ENCODE measurements around the gene SPRR3.
"Not testable (repeated sequence)": the region's sequence is repeated elsewhere in the genome, so short reads cannot be mapped to it uniquely, and the experiment has no call there.

SPRR3 gene

DNA sequence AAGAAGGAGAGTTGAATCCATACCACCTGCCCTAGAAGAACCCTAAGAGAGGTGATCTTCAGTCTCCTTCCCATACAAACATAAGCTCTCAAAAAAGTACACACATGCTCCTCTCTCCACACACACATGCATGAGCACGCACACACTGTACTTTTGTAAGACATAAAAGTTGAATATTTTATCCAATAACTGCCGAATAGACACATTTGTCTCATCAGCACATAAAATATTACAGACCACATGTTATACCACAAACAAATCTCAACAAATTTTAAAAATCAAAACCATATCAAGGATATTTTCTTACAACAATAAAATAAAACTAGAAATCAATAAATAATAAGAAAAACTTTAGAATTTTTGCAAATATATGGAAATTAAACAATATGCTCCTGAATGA, 15.0 kb upstream of the SPRR3 start:
- DNase-seq: no peak

DNA sequence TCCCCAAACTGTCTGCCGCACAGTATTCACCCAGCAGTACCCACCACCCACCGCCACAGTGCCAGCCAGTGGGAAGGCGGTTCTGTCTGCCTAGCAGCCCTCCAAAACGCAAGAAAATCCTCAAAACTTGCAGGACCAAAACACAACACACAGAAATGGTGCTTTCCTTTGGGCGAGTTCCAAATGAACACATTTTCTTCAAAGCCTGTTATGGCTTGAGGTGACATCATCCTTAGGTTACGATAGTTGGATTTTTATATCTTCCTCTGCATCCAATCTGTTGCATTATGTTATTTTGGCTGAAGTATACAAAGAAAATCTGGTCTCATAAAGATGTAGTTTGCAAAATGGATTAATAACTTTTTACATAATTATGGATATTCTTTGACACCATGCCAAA, 8.4 kb upstream of the SPRR3 start:
- DNase-seq: no peak

DNA sequence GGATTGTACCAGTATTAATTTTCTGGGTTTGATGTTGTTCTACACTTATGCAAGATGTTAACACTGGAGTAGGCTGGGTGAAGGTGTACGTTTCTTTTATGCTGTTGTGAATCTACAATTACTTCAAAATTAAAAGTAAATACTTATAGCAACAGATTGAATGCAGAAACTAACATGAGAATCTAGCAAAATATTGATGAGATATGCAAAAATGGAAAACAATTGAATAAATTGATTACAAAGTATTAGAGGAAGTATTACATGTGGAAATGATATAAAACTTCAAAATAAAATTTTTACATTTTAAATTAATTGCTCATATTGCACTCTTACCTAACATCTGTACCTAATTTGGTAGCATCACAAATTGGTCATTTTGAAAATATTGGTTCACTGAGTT, 5.7 kb upstream of the SPRR3 start:
- DNase-seq: no peak

DNA sequence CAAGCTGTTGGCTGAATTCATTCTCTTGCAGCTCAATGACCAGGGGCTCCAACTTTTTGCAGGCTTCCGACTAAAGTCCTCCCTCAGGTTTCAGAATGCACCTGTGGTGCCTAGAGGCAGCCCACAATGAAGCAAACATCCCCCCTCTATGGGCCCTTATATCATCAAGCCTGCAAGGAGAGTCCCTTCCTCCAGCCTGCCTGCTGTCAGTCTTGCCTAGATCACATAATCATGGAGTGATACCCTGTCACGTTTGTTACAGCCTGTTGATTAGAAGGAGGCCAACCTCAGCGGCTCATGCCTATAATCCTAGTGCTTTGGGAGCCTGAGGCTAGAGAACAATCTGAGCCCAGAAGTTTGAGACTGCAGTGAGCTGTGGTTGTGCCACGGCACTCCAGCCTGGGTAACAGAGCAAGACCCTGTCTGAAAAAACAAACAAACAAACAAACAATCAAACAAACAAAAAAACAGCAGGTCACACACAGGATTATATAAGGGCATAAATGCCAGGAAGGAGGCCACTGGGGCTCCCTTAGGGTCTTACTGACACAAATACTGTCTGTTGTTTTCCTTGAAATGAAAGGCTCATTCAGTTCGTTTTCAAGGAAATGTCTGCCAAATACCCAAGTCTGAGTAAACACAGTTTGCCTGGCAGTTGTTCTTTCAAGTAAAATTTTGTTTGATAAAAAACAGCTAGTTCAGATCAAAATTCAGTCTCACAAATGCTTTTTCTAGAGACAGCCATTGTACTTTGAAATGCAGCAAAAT, 4.7 kb upstream of the SPRR3 start:
- no peak for DNase-seq

DNA sequence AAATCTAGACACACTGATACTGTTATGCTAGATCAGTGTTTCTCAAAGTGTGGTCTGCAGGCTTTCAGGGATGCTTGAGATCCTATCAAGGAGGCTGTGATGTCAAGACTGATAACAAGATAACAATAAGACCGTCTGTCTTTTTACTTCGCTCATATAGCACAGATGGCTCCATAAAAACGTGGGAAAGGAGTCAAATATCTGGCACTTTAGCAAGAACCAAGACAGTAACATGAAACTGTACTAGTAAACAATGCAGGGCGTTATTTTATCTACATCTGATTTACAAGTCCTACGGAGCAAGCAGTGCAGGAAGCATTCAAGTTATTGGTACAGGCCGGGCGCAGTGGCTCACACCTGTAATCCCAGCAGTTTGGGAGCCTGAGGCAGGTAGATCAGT, 3.6 kb upstream of the SPRR3 start:
- no peak for DNase-seq

DNA sequence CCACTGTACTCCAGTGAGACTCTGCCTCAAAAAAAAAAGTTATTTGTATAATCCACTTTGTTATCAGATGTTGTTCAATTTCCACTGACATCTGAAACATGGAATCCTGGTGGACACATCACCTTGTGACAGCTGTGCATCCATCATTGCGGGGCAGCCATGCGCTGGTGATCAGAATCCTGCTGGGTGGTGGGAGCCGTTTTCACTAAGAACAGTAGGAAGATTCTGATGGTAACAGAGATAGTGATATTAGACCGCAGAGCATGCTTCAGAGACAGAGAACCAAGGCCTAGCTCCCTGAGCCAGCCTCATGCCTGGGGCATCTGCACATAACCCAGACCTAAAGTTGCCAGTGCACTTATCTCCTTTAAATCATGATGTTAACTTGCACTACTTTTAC, 3.1 kb upstream of the SPRR3 start:
- no peak for DNase-seq

DNA sequence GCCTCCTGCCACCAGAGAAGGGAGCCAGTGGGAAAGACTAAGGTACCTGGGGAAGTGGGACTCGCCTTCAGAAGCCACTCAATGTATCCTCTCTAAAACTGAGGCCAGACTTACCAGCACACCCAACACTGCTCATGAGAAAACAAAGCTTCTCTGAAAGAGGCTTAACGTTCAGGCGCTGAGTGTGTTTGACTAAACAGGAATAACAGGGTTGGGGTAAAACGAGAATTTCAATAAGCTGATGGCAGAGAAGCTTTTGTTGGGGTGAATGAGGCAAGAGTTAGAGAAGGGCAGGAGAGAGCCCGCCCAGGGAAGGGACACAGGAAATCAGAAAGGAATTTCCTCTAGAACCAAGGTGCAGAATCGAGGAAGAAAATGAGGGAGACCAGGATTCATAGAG, 1.7 kb upstream of the SPRR3 start:
- DNase-seq: no peak

DNA sequence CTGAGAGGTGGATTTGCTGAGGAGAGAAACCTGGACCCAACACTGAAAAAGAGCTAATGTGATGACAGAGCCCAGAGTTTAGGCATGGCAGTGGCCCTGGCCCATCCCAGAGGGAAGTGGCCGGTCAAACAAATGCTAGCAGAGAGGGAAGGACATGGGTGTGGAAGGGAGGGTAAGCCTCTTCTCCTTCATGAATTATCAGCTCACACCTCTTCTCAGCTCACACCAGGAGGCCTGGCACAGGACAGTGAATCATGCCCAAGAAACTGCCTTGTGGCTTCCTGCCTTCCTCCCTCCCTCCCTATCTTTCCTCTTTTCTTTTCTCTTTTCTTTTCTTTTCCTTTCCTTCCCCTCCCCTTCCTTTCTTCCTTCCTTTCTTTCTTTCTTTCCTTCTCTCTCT, 1.3 kb upstream of the SPRR3 start:
- DNase-seq: no peak

DNA sequence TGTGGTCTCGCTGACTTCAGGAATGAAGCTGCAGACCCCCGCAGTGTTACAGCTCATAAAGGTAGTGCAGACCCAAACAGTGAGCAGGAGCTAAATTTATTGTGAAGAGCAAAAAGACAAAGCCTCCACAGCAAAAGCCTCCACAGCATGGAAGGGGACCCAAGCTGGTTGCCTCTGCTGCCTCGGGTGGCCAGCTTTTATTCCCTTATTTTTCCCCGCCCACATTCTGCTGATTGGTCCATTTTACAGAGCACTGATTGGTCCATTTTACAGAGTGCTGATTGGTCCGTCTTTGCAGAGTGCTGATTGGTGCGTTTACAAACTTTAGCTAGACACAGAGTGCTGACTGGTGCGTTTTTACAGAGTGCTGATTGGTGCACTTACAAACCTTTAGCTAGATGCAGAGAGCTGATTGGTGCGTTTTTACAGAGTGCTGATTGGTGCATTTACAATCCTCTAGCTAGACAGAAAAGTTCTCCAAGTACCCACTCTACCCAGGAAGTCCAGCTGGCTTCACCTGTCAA, 9.7 kb downstream of the SPRR3 start:
- DNase-seq: not testable (repeated sequence)

DNA sequence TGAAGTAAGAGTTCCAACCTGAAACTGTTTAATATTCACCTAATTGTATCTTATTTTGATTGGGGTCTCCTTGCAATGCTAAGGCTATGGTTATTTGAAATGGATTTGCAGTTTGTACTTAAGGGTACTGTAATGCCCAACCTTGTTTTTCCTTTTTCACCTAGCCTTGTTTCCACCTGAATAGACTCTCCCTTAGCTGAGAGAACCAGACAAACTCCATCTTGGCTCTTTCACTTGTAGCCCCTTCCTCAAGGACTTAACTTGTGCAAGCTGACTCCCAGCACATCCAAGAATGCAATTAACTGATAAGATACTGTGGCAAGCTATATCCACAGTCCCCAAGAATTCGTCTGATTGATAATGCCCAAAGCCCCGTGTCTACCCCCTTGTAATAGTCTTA, 20.3 kb downstream of the SPRR3 start:
- not testable (repeated sequence) for DNase-seq

DNA sequence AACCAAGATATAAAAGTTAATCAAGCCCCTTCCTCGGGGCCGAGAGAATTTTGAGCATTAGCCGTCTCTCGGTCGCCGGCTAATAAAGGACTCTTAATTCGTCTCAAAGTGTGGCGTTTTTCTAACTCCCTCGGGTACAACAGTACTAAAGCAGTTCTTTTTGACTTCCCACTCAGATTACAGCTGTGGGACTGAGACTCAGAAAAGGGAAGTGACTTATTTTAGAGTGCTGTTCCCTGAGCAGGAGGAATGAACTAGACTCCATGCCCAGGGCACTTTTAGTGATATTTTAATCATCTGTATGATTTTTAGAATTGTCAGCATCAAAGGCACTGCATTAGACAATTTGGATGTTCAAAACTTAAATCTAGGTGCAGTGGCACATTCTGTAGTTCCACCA, 20.8 kb downstream of the SPRR3 start:
- not testable (repeated sequence) for DNase-seq

DNA sequence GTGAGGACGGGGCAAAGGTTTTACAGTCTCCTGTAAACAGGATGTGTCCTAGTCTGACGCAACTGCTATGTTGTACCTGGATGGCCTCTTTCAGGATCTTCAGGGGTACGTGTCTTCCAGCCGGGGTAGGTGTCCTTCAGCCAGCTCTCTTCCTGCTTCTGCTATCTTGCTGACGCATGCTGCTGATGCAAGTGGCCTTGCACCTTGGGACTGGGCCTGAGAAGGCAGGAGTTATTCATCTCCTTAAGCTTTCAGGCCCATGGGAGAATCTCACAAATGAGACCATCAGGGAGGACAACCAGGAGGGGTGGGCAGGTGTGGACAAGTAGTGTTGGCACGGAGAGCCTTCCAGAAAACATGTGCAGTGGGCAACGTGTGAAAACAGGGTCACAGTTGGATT, 21.6 kb downstream of the SPRR3 start:
- no peak for DNase-seq

DNA sequence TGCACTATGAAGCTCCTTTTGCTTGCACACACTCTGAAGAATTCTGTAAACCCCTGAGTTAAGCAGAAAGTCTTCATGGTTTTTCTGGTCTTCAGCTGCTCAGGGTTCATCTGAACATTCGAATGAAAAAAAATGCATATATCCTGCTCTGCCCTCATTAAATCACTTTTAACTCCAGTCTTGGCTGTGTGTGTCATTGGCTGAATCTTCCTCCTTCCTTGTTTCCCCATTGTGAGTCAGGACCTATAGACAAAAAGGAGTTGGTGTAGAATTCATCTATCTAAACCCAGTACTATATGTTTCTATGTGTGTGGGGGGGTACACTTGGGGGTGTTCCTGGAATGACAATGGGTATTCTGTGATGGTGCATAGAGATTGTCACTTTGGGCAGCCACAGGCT, 22.9 kb downstream of the SPRR3 start:
- no peak for DNase-seq

DNA sequence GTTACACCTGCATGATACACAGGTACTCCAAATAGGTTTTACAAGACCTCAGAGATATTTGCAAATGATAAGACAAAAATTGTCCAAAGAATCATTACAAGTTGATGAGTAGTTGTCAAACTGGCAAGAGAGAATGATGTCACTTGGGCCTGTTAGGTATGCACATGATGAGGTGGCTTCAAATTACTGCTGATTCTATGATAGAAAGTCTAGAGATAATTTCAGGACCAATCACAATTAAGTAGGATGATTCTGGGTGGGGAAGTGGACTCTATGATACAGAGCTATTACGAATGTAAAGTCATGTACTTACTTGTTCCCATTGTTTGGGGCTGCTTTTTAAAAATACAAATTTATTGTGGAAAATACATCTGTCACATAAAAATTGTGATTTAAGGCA, 24.2 kb downstream of the SPRR3 start:
- DNase-seq: no peak

DNA sequence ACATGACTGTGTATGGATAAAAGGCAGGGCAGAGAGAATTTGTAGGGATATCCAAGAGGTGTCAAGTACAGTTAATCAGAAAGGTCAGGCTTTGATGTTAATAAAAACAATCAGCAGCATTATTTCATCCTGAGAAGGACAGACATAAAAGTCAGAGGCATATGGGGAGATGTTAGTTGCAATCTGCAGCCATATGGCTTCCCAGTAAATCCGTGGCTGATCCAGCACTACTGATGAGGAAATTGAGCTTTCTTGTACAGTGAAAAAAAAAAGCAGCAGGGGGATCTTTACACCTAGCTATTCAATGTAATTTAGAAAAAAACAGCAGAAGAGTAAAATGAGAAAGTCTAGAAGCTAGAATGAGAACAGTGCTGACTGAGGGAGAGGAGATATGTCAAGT, 27.2 kb downstream of the SPRR3 start:
- DNase-seq: no peak

DNA sequence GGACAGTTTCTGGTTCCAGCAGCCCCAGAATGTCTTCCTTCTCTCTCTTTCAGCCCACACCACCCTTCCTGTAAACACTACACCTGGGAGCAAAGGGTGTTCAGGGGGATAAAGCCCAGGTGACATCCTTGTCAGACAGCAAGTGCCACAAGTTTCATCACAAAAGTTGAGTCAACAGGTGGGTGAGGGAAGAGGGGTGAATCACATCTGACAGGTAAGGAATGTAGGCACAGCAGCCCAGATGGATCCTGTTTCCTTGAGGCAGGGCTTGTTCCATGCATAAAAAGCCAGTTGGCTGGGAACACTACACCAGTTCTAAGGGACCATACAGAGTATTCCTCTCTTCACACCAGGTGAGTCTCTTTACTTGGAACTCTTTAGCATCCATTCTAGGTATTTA, 29.3 kb downstream of the SPRR3 start, which contains the start of gene SPRR1B:
Gene SPRR1B, plus strand, starts transcription at position 309 of the 400 bp plus-strand sequence. CDS start 1,143 bp downstream, outside the sequence.
- no peak for DNase-seq

DNA sequence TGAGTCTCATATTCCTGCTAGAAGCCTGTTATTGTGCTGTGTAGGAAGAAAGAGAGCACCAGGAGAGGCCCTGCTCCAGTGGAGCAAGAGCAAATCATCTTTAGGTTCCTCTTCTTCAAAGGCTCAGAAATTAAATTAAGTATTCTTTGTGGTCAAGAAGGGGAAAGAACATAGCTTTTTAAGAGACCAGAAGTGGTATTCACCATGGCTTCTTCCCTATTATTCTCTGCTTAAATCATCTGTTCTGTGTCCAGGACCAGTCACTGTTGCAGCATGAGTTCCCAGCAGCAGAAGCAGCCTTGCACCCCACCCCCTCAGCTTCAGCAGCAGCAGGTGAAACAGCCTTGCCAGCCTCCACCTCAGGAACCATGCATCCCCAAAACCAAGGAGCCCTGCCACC, 30.5 kb downstream of the SPRR3 start:
- no peak for DNase-seq

DNA sequence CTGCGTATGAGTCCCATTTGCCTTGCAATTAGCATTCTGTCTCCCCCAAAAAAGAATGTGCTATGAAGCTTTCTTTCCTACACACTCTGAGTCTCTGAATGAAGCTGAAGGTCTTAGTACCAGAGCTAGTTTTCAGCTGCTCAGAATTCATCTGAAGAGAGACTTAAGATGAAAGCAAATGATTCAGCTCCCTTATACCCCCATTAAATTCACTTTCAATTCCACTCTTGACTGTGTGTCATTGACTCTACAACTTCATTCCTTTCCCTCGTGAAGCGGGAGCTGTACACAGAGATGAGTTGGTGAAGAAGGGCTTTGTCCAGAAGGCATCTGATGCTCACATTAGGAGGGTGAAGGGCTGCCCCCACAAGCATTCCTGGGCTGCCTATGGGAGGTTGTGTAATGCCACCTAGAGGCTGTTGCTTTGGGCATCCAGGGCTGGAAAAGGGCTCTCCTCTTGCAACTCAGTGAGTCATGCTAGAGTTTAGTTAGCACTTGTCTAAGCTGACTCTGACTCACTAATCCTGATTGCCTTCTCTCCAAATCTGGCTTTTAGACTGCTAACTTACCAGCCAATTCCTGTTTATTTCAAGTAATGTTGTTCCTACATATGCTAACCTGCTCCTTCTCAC, 31.2 kb downstream of the SPRR3 start:
- no peak for DNase-seq

DNA sequence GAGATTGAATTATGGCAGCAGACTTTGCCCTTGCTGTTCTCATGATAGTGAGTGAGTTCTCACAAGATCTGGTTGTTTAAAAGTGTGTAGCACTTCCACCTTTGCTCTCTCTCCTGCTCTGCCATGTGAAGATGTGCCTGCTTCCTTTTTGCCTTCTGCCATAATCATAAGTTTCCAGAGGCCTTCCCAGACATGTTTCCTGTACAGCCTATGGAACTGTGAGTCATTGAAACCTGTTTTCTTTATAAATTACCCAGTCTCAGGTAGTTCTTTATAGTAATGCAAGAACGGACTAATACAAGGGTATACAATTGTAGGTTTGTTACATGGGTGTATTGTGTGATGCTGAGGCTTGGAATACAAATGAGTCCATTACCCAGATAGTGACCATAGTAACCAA, 33.7 kb downstream of the SPRR3 start:
- no peak for DNase-seq

DNA sequence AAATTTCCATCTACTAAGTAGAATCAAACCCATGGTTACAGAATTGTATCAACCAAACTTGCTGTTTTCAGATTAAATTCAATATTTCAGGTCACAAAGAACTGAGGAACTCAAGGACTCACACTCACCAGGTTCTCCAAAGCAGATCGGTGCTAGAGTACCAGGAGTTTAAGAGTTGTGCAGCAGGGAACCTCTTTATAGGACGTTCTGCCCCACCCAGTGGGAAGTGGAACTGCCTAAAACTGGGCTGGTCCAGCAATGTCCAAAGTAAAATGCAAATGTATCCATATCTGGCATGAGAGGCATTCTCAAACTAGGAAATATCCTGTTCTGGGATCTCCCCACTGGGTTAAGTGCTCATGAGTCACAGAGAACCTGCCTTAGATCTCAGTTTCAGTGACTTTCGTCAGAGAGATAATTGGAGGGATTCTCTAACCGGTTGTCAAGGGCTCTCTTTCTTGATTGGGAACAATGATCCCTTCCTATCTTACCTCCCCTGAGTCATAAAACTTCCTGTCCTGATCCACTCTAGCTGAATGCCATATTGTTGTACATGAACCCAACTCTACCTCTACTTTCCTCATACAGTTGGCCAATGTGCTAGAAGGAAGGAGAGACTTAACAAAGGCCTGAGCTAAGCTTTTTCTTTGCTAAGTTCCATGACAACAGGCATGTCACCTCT, 39.5 kb downstream of the SPRR3 start, which contains the start of gene SPRR2D:
Gene SPRR2D, minus strand, starts transcription at position 171 of the 682 bp plus-strand sequence. CDS start 774 bp downstream, outside the sequence.
- DNase-seq: no peak

DNA sequence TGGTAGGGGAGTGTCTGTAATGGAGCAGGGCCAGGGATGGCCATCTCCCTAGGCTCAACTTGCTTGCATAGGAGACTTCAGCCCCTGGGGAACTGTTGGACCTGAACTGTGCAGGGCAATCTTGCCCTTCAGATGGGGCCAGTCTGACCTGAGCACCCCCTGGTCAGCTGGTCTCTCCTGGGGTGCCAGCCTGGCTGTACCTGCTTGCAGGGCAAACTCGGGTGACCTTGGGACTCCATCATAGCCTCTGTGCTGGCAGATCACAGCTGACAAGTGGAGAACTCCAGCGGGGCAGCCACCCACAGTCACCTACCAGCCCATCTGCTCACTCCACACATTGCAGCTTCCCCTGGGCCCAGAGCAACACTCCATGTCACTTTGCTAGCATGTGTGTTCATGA, 47.7 kb downstream of the SPRR3 start:
- DNase-seq: no peak

All from NCI-H446 treated with DMSO at 0.1 percent for 48 hours (cell line).